WTC11 (cell line): ENCODE measurements around the gene SDHA.
"Not testable (repeated sequence)": the region's sequence is repeated elsewhere in the genome, so short reads cannot be mapped to it uniquely, and the experiment has no call there.

Experiments used
- ATF3 ChIP-seq: sonication (generic); formaldehyde crosslinking; conservative IDR thresholded peaks from 2 replicates; pipeline ENCODE4 v1.8.1; 2022; ENCODE audit warnings: mild to moderate bottlenecking, missing genetic modification reagents
- CDX4 ChIP-seq: fragments of 250-450 bp; sonication (Bioruptor Pico); IDR thresholded peaks from 2 replicates; pipeline ENCODE4 v1.9.0; 2021; ENCODE audit warnings: moderate library complexity, mild to moderate bottlenecking, inconsistent platforms, borderline replicate concordance
- CTCF ChIP-seq: fragments of 200-600 bp; IDR thresholded peaks from 2 replicates; pipeline ENCODE4 v1.8.0; 2022; ENCODE audit warnings: antibody characterized with exemption
- ESRRA ChIP-seq: sonication (generic); formaldehyde crosslinking; IDR thresholded peaks from 2 replicates; pipeline ENCODE4 v1.8.1; 2022; ENCODE audit warnings: mild to moderate bottlenecking, missing genetic modification reagents, borderline replicate concordance
- NR1H2 ChIP-seq: sonication (generic); formaldehyde crosslinking; IDR thresholded peaks from 2 replicates; pipeline ENCODE4 v1.9.0; 2021; ENCODE audit warnings: mild to moderate bottlenecking, moderate library complexity, missing genetic modification reagents
- NR2C2 ChIP-seq: sonication (generic); formaldehyde crosslinking; IDR thresholded peaks from 2 replicates; pipeline ENCODE4 v1.8.0; 2022; ENCODE audit warnings: mild to moderate bottlenecking, missing genetic modification reagents
- PRDM15 ChIP-seq: sonication (generic); formaldehyde crosslinking; IDR thresholded peaks from 2 replicates; pipeline ENCODE4 v1.8.0; 2022; ENCODE audit warnings: missing genetic modification reagents
- SMAD4 ChIP-seq: sonication (generic); formaldehyde crosslinking; IDR thresholded peaks from 2 replicates; pipeline ENCODE4 v1.8.0; 2022; ENCODE audit warnings: mild to moderate bottlenecking, missing genetic modification reagents
- TCF7 ChIP-seq: sonication (generic); formaldehyde crosslinking; IDR thresholded peaks from 2 replicates; pipeline ENCODE4 v1.8.0; 2022; ENCODE audit warnings: mild to moderate bottlenecking, low read depth, missing genetic modification reagents, moderate library complexity
- USF1 ChIP-seq: sonication (generic); formaldehyde crosslinking; IDR thresholded peaks from 2 replicates; pipeline ENCODE4 v1.8.0; 2022; ENCODE audit warnings: mild to moderate bottlenecking, missing genetic modification reagents
- USF2 ChIP-seq: sonication (generic); formaldehyde crosslinking; IDR thresholded peaks from 2 replicates; pipeline ENCODE4 v1.8.1; 2023; ENCODE audit warnings: mild to moderate bottlenecking, missing genetic modification reagents, moderate library complexity

GRCh38 chr5:266311-267026, 48.3 kb downstream of the SDHA start:
- not testable (repeated sequence) for TF ChIP-seq CTCF; ESRRA; USF2; PRDM15 (CRISPR knock-in tag); TCF7; CDX4 (CRISPR knock-in tag); NR2C2 (CRISPR knock-in tag); NR1H2 (CRISPR knock-in tag); SMAD4 (CRISPR knock-in tag); ATF3 (CRISPR knock-in tag); USF1 (CRISPR knock-in tag)
